Activated T-helper 1 cell treated with anti-CD3 and anti-CD28 coated beads, Interleukin-12 subunit alpha, Interleukin-12 subunit beta, Interleukin-2, Interleukin-4 antibody, amounts not matched to agents 30 ng/mL and 10 ng/mL and 1 ng/mL, durations not matched to agents 14 hours and 24 hours and 36 hours (primary cell): ENCODE results near the gene PCNX4. TPM values are rescaled to one million over a fixed set of nuclear protein-coding genes. Genes with fewer than 3 reads are reported as not detected.

Experiments
- DNase-seq: peaks from one replicate; pipeline ENCODE4 v3.0.0; 2021; ENCODE audit warnings: low spot score
- H3K27ac Mint-ChIP-seq: one replicate; pipeline ENCODE4 v1.8.0; 2021; ENCODE audit warnings: mild to moderate bottlenecking, mixed read lengths
- H3K27me3 Mint-ChIP-seq: one replicate; pipeline ENCODE4 v1.8.0; 2022; ENCODE audit warnings: mild to moderate bottlenecking, moderate library complexity, mixed read lengths; ENCODE audit not compliant: insufficient read depth
- H3K36me3 Mint-ChIP-seq: one replicate; pipeline ENCODE4 v1.8.0; 2021; ENCODE audit warnings: low read depth, mixed read lengths
- H3K4me1 Mint-ChIP-seq: one replicate; pipeline ENCODE4 v1.8.0; 2021; ENCODE audit warnings: low read depth, mixed read lengths
- H3K4me3 Mint-ChIP-seq: one replicate; pipeline ENCODE4 v1.8.0; 2021; ENCODE audit warnings: mild to moderate bottlenecking, moderate library complexity, mixed read lengths
- H3K9me3 Mint-ChIP-seq: one replicate; pipeline ENCODE4 v1.8.0; 2021; ENCODE audit warnings: mixed read lengths
- intact Hi-C: fragments of 100-400 bp; cut with micrococcal nuclease; formaldehyde crosslinking; loops from one replicate; pipeline ENCODE4 v1.15.1; 2024
- total RNA-seq: library from RNA; stranded (reverse); gene quantifications from 2 replicates; pipeline ENCODE4 v1.2.3, GENCODE V29; 2022

PCNX4 gene
- total RNA-seq, 1 donor from 2014 or later = 41.6 TPM

GRCh38 chr14:60217713-60218112 is 126.0 kb downstream of the PCNX4 start:
- Mint-ChIP-seq H3K27me3 (peaks cover 2% of the 10 kb centered on the region), H3K27ac (no peak overlapping the region), H3K4me3 (no peak overlapping the region), H3K36me3 (no peaks in the 10 kb centered on the region), H3K9me3 (no peaks in the 10 kb centered on the region), H3K4me1 (no peaks in the 10 kb centered on the region)
- intact Hi-C loops = no loop called here
- no peak for DNase-seq

Other genes starting within 250 kb of the PCNX4 start
- not detected in 2 replicates for gene RTN1, start 221.1 kb upstream of the PCNX4 start, total RNA-seq
- gene LRRC9, start 171.8 kb upstream of the PCNX4 start, total RNA-seq = not detected in 2 replicates
- 43.6 and 47.2 TPM in 2 replicates for gene DHRS7, start 73.5 kb downstream of the PCNX4 start, total RNA-seq
- 43.9 and 50.7 TPM in 2 replicates for gene PPM1A, start 157.3 kb downstream of the PCNX4 start, total RNA-seq